ENCODE measurements around the gene RO60. TPM values are rescaled to one million over a fixed set of nuclear protein-coding genes. Genes with fewer than 3 reads are reported as not detected.

Gene RO60
- total RNA-seq, 2 donors from 2014 or later: 79.4 to 92.0 TPM

GRCh38 chr1:193105821-193106177 lies 46.4 kb downstream of the RO60 start:
- Histone ChIP-seq H3K27ac (ENCODE audit: low read depth, low read length) (peak overlapping the region; percentile 39), H3K9me3 (ENCODE audit: control insufficient read depth, low read length) (no peaks in the 10 kb centered on the region), H3K9ac (ENCODE audit: extremely low read depth, low read length, poor library complexity, severe bottlenecking) (no peak overlapping the region), H3K36me3 (ENCODE audit: control insufficient read depth, insufficient read depth, low read length) (no peaks in the 10 kb centered on the region), H3K4me3 (ENCODE audit: low read length) (peak overlapping the region; percentile 89), H3K4me1 (ENCODE audit: control insufficient read depth, insufficient read depth, low read length) (no peaks in the 10 kb centered on the region), H3K27me3 (ENCODE audit: control insufficient read depth, insufficient read depth, low read length, poor library complexity, severe bottlenecking) (no peaks in the 10 kb centered on the region)
- H3K27ac Mint-ChIP-seq: peak overlapping the region; percentile 81
- H3K36me3 Mint-ChIP-seq (ENCODE audit: low read depth): no peaks in the 10 kb centered on the region
- 65 to 90% methylated on average over 2 to 3 of the region's 4 CpGs for WGBS, 2 experiments (ENCODE audit: insufficient coverage in 1 of 2, insufficient read length in 1 of 2)
- TF ChIP-seq CTCF (conservative IDR thresholded peaks at IDR 0.05): no peak
- no peaks in the 10 kb centered on the region for H3K9me3 Mint-ChIP-seq
- peak overlapping the region; percentile 82 for H3K4me3 Mint-ChIP-seq
- DNase-seq: no peak
- peaks cover 13% of the 10 kb centered on the region for H3K27me3 Mint-ChIP-seq (ENCODE audit: insufficient read depth)
- H3K4me1 Mint-ChIP-seq: peaks cover 14% of the 10 kb centered on the region

DNA sequence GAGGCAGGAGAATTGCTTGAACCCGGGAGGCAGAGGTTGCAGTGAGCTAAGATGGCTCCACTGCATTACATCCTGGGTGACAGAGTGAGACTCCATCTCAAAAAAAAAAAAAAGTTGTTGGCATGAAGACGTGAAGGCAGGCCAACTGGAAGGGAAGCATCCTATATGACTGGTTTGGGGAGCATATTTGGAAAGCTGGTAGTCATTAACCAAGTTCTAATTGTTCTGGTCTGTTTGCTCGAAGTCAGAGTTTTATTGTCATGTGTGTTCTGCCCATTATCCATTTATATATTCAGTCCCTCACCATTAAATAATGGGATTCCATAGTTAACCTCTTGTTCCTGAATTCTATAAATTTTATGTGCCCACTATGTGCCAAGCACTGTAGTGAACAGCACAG lies 49.1 kb downstream of the RO60 start:
- Mint-ChIP-seq H3K9me3 (no peaks in the 10 kb centered on the region), H3K4me1 (peaks cover 30% of the 10 kb centered on the region), H3K27ac (no peak overlapping the region), H3K36me3 (ENCODE audit: low read depth) (no peaks in the 10 kb centered on the region), H3K27me3 (ENCODE audit: insufficient read depth) (peaks cover 6% of the 10 kb centered on the region), H3K4me3 (no peak overlapping the region)
- 89 to 93% methylated on average over 2 of the region's 3 CpGs for WGBS, 2 experiments (ENCODE audit: insufficient coverage in 1 of 2, insufficient read length in 1 of 2)
- no peak for DNase-seq
- TF ChIP-seq CTCF (conservative IDR thresholded peaks at IDR 0.05): no peak
- Histone ChIP-seq H3K9ac (ENCODE audit: extremely low read depth, low read length, poor library complexity, severe bottlenecking) (no peak overlapping the region), H3K4me1 (ENCODE audit: control insufficient read depth, insufficient read depth, low read length) (no peaks in the 10 kb centered on the region), H3K4me3 (ENCODE audit: low read length) (no peak overlapping the region), H3K9me3 (ENCODE audit: control insufficient read depth, low read length) (no peaks in the 10 kb centered on the region), H3K27ac (ENCODE audit: low read depth, low read length) (no peak overlapping the region), H3K27me3 (ENCODE audit: control insufficient read depth, insufficient read depth, low read length, poor library complexity, severe bottlenecking) (no peaks in the 10 kb centered on the region), H3K36me3 (ENCODE audit: control insufficient read depth, insufficient read depth, low read length) (no peaks in the 10 kb centered on the region)

Other genes with a start within 250 kb of the RO60 start
- 10 to 100 TPM; 33.0 to 40.6 TPM for gene UCHL5, start 252 bp upstream of the RO60 start, total RNA-seq
- gene GLRX2, start 45.8 kb downstream of the RO60 start, total RNA-seq: 10 to 100 TPM in 1 of 2 donors, 1 to 10 TPM in 1; 8.6 to 11.0 TPM
- 10 to 100 TPM; 52.8 to 53.0 TPM for gene CDC73, start 62.4 kb downstream of the RO60 start, total RNA-seq
- gene B3GALT2, start 127.0 kb downstream of the RO60 start, total RNA-seq: not detected